Measurements from ENCODE around the gene TGFB2.

GRCh38 chr1:218475699-218476098 lies 130.6 kb downstream of the TGFB2 start:
- TF ChIP-seq, protein P1, sequence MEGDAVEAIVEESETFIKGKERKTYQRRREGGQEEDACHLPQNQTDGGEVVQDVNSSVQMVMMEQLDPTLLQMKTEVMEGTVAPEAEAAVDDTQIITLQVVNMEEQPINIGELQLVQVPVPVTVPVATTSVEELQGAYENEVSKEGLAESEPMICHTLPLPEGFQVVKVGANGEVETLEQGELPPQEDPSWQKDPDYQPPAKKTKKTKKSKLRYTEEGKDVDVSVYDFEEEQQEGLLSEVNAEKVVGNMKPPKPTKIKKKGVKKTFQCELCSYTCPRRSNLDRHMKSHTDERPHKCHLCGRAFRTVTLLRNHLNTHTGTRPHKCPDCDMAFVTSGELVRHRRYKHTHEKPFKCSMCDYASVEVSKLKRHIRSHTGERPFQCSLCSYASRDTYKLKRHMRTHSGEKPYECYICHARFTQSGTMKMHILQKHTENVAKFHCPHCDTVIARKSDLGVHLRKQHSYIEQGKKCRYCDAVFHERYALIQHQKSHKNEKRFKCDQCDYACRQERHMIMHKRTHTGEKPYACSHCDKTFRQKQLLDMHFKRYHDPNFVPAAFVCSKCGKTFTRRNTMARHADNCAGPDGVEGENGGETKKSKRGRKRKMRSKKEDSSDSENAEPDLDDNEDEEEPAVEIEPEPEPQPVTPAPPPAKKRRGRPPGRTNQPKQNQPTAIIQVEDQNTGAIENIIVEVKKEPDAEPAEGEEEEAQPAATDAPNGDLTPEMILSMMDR (IDR thresholded peaks at IDR 0.05 in 4 of 5, conservative IDR thresholded peaks at IDR 0.05 in 1 of 5), result no peak
- no peak for TF ChIP-seq POLR2A (IDR thresholded peaks at IDR 0.05)
